CD14-positive monocyte (primary cell): ENCODE data around the gene OR6B1. TPM values are rescaled to one million over a fixed set of nuclear protein-coding genes. Genes with fewer than 3 reads are reported as not detected.

Experiments used
- DNase-seq, 3 donors: peaks; one replicate each; pipeline ENCODE4 v3.0.0-alpha.2; 2011 to 2022
- H2AFZ ChIP-seq: 2 replicates; pipeline ENCODE4 v1.6.0; 2012; ENCODE audit warnings: mild to moderate bottlenecking, low read depth, low read length, inconsistent platforms; ENCODE audit not compliant: insufficient read depth, poor library complexity, severe bottlenecking
- H3K27ac ChIP-seq, 2 donors: 1 replicate in 1 of 2; 2 replicates in 1 of 2; pipeline ENCODE4 v1.5.1; 2012 to 2013; ENCODE audit warnings: low read length in 2 of 2, control low read depth in 1 of 2, inconsistent platforms in 1 of 2, low read depth in 1 of 2, mild to moderate bottlenecking in 1 of 2
- H3K27me3 ChIP-seq, 2 donors: one replicate each; pipeline versions ENCODE4 v1.6.0 to v1.6.1; 2011 to 2013; ENCODE audit warnings: low read length in 2 of 2; ENCODE audit not compliant: control insufficient read depth in 2 of 2, insufficient read depth in 2 of 2
- H3K36me3 ChIP-seq, 2 donors: replicated peaks in 1 of 2; 1 replicate in 1 of 2; 2 replicates in 1 of 2; pipeline versions ENCODE4 v1.5.1 to v1.6.1; 2012 to 2013; ENCODE audit warnings: low read length in 2 of 2, control low read depth in 1 of 2, inconsistent platforms in 1 of 2, mild to moderate bottlenecking in 1 of 2; ENCODE audit not compliant: insufficient read depth in 2 of 2, control insufficient read depth in 1 of 2
- H3K4me1 ChIP-seq, 2 donors: 1 replicate in 1 of 2; 2 replicates in 1 of 2; pipeline versions ENCODE4 v1.5.1 to v1.6.1; 2012 to 2013; ENCODE audit warnings: low read length in 2 of 2, control low read depth in 1 of 2, inconsistent platforms in 1 of 2, mild to moderate bottlenecking in 1 of 2, moderate library complexity in 1 of 2; ENCODE audit not compliant: insufficient read depth in 2 of 2, control insufficient read depth in 1 of 2
- H3K4me2 ChIP-seq: replicated peaks from 2 replicates; pipeline ENCODE3; 2012; ENCODE audit warnings: low read length, moderate library complexity, mild to moderate bottlenecking; ENCODE audit not compliant: poor library complexity, severe bottlenecking; ENCODE audit errors: extremely low read depth
- H3K4me3 ChIP-seq, 3 experiments: fragments of 200-600 bp in 1 of 3; sonication (generic) in 1 of 3; replicated peaks in 1 of 3; 1 replicate in 2 of 3; 2 replicates in 1 of 3; pipeline ENCODE4 v1.5.1; 2011 to 2013; ENCODE audit warnings: low read length in 3 of 3, mild to moderate bottlenecking in 3 of 3, control low read depth in 2 of 3, low read depth in 2 of 3, inconsistent platforms in 1 of 3, moderate library complexity in 1 of 3
- H3K79me2 ChIP-seq: 2 replicates; pipeline ENCODE4 v1.6.0; 2012; ENCODE audit warnings: mild to moderate bottlenecking, control low read depth, inconsistent platforms, low read length, moderate library complexity; ENCODE audit not compliant: insufficient read depth
- H3K9ac ChIP-seq: 2 replicates; pipeline ENCODE4 v1.6.0; 2017; ENCODE audit warnings: low read length, mild to moderate bottlenecking; ENCODE audit not compliant: insufficient read depth, poor library complexity, severe bottlenecking
- H3K9me3 ChIP-seq, 2 donors: replicated peaks in 1 of 2; 1 replicate in 1 of 2; 2 replicates in 1 of 2; pipeline versions ENCODE4 v1.5.1 to v1.6.1; 2012 to 2013; ENCODE audit warnings: low read length in 2 of 2, control low read depth in 1 of 2; ENCODE audit not compliant: control insufficient read depth in 1 of 2, insufficient read depth in 1 of 2
- H4K20me1 ChIP-seq: 2 replicates; pipeline ENCODE4 v1.6.0; 2012; ENCODE audit warnings: mild to moderate bottlenecking, low read length, control low read depth, moderate library complexity; ENCODE audit not compliant: insufficient read depth
- H3K27ac Mint-ChIP-seq, 7 donors: one replicate each; pipeline ENCODE4 v1.8.0; 2020; ENCODE audit warnings: mild to moderate bottlenecking in 7 of 7, mixed read lengths in 7 of 7, moderate library complexity in 6 of 7, inconsistent platforms in 2 of 7
- H3K27me3 Mint-ChIP-seq, 3 donors: one replicate each; pipeline ENCODE4 v1.8.0; 2021 to 2022; ENCODE audit warnings: low read depth in 3 of 3, mild to moderate bottlenecking in 3 of 3, mixed read lengths in 3 of 3, moderate library complexity in 3 of 3, inconsistent platforms in 1 of 3
- H3K36me3 Mint-ChIP-seq, 2 donors: one replicate each; pipeline ENCODE4 v1.8.0; 2020; ENCODE audit warnings: mixed read lengths in 2 of 2, inconsistent platforms in 1 of 2, mild to moderate bottlenecking in 1 of 2
- H3K4me1 Mint-ChIP-seq: one replicate; pipeline ENCODE4 v1.8.0; 2020; ENCODE audit warnings: mild to moderate bottlenecking, mixed read lengths
- H3K4me3 Mint-ChIP-seq, 2 donors: one replicate each; pipeline ENCODE4 v1.8.0; 2020; ENCODE audit warnings: mild to moderate bottlenecking in 2 of 2, mixed read lengths in 2 of 2, moderate library complexity in 1 of 2
- H3K9me3 Mint-ChIP-seq, 7 donors: one replicate each; pipeline ENCODE4 v1.8.0; 2020 to 2022; ENCODE audit warnings: mixed read lengths in 7 of 7, mild to moderate bottlenecking in 6 of 7, moderate library complexity in 6 of 7, inconsistent platforms in 2 of 7
- WGBS: methylation state at CpG from one replicate; pipeline ENCODE4 v1.1.5; 2013; ENCODE audit warnings: missing lambda C conversion rate; ENCODE audit not compliant: insufficient coverage; 5-methylcytosine and 5-hydroxymethylcytosine counted together
- intact Hi-C, 2 donors: fragments of 100-400 bp; cut with micrococcal nuclease; formaldehyde crosslinking; loops; one replicate each; pipeline versions ENCODE4 v1.15.0 to v1.15.1; 2023
- polyA plus RNA-seq, 3 donors: library from polyadenylated mRNA; depleted of rRNA in 1 of 3; unstranded in 2 of 3; stranded (reverse) in 1 of 3; fragments of 300-500 nt in 2 of 3; fragments of >200 nt in 1 of 3; fragmentation: Illumina TruSeq in 2 of 3; gene quantifications; 1 replicate in 2 of 3; 2 replicates in 1 of 3; pipeline ENCODE4 v1.2.3, GENCODE V29; 2012 to 2021
- TF ChIP-seq, protein P1 (sequence below): fragments of 200-600 bp; IDR thresholded peaks from one replicate; pipeline ENCODE4 v1.8.0; 2022; ENCODE audit warnings: antibody characterized with exemption, mild to moderate bottlenecking

Gene OR6B1
- polyA plus RNA-seq, 3 donors, result not detected

DNA sequence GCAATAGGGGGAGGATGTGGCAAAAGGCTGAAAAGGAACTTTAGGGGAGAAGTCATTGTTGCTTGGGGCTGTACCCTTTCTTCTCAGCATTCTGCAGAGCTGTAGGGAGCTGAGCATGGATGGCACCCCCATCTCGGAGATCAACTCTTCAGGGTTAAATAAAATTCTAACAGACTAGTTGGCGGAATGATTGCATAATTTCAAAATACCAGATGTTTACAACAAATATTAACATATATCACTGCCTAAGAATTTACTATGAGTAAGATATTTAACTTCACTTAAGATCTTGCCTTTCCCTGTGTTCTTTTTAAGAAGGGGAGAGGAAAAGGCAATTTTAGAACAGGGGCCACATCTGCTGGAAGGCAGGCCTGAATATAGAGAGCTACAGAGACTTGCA, 46.0 kb upstream of the OR6B1 start:
- H3K27me3 ChIP-seq, result no peaks in the 10 kb centered on the region
- peaks cover 0 to 8% (median 3%) of the 10 kb centered on the region in 7 donors for H3K9me3 Mint-ChIP-seq

DNA sequence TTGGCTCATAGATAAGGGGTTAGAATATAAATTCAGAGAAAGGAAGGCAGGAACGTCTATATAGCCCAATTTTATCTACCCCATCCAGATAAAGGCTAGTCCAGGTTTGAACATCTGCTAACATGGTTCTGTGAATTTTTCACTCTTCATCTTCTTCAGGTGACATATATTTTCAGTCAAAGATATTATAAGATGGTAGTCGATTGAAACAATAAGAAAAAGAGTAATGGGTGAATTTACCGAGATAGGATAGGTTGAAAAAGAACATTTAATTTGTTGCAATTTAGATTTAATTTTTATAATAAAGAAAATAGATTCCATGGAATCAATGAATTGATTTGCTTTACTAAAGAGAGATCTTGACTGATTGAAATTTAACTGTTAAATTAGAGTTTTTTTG, 45.6 kb upstream of the OR6B1 start, which contains the start of gene OR2F1:
Gene OR2F1, plus strand, starts transcription at position 301 of the 400 bp plus-strand sequence. CDS start 5,127 bp downstream, outside the sequence.
- H3K9ac ChIP-seq, result no peak within 1 kb of the TSS
- Mint-ChIP-seq H3K4me1 (no peaks in the 10 kb centered on the region), H3K9me3 (peaks cover 0 to 8% (median 3%) of the 10 kb centered on the region in 7 donors), H3K36me3 (no peaks in the 10 kb centered on the region), H3K27me3 (peaks cover 0 to 2% (median 2%) of the 10 kb centered on the region in 3 donors), H3K4me3 (no peak within 1 kb of the TSS), H3K27ac (no peak within 1 kb of the TSS)
- H3K9me3 ChIP-seq, result no peaks in the 10 kb centered on the region
- intact Hi-C loops, result no loop called here
- no peaks in the 10 kb centered on the region for H3K79me2 ChIP-seq
- H3K4me3 ChIP-seq, result no peak within 1 kb of the TSS
- no peak for DNase-seq
- no peak within 1 kb of the TSS for H3K4me2 ChIP-seq
- no peaks in the 10 kb centered on the region for H3K27me3 ChIP-seq
- TF ChIP-seq, protein P1, sequence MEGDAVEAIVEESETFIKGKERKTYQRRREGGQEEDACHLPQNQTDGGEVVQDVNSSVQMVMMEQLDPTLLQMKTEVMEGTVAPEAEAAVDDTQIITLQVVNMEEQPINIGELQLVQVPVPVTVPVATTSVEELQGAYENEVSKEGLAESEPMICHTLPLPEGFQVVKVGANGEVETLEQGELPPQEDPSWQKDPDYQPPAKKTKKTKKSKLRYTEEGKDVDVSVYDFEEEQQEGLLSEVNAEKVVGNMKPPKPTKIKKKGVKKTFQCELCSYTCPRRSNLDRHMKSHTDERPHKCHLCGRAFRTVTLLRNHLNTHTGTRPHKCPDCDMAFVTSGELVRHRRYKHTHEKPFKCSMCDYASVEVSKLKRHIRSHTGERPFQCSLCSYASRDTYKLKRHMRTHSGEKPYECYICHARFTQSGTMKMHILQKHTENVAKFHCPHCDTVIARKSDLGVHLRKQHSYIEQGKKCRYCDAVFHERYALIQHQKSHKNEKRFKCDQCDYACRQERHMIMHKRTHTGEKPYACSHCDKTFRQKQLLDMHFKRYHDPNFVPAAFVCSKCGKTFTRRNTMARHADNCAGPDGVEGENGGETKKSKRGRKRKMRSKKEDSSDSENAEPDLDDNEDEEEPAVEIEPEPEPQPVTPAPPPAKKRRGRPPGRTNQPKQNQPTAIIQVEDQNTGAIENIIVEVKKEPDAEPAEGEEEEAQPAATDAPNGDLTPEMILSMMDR, result no peak
- no peaks in the 10 kb centered on the region for H3K36me3 ChIP-seq
- no CpG with 5 or more reads among the region's 3 CpGs for WGBS
- H3K27ac ChIP-seq, result no peak within 1 kb of the TSS
- no peaks in the 10 kb centered on the region for H3K4me1 ChIP-seq
- no peak within 1 kb of the TSS for H2AFZ ChIP-seq
- H4K20me1 ChIP-seq, result no peaks in the 10 kb centered on the region

More for the DNA sequence above, 46.0 kb upstream of the OR6B1 start:
- H3K79me2 ChIP-seq, result no peaks in the 10 kb centered on the region
- no peak overlapping the region for H3K27ac ChIP-seq
- peaks cover 0 to 2% (median 2%) of the 10 kb centered on the region in 3 donors for H3K27me3 Mint-ChIP-seq
- H3K36me3 ChIP-seq, result no peaks in the 10 kb centered on the region
- no peak overlapping the region for H3K4me3 ChIP-seq
- WGBS, result no CpG with 5 or more reads among the region's 2 CpGs
- H3K9ac ChIP-seq, result no peak overlapping the region
- H3K4me1 ChIP-seq, result no peaks in the 10 kb centered on the region
- no peak overlapping the region for H2AFZ ChIP-seq
- no peak for DNase-seq
- H3K36me3 Mint-ChIP-seq, result no peaks in the 10 kb centered on the region
- H4K20me1 ChIP-seq, result no peaks in the 10 kb centered on the region
- H3K9me3 ChIP-seq, result no peaks in the 10 kb centered on the region
- H3K27ac Mint-ChIP-seq, result no peak overlapping the region
- intact Hi-C loops, result no loop called here
- no peak overlapping the region for H3K4me3 Mint-ChIP-seq
- no peak overlapping the region for H3K4me2 ChIP-seq
- H3K4me1 Mint-ChIP-seq, result no peaks in the 10 kb centered on the region
- TF ChIP-seq, protein P1, result no peak
